T-helper 1 cell (primary cell): ENCODE data around the gene COL8A1.

ENCODE experiments used
- DNase-seq, 5 donors: peaks; one replicate each; pipeline ENCODE4 v3.0.0-alpha.2; 2012 to 2020

Gene COL8A1

DNA sequence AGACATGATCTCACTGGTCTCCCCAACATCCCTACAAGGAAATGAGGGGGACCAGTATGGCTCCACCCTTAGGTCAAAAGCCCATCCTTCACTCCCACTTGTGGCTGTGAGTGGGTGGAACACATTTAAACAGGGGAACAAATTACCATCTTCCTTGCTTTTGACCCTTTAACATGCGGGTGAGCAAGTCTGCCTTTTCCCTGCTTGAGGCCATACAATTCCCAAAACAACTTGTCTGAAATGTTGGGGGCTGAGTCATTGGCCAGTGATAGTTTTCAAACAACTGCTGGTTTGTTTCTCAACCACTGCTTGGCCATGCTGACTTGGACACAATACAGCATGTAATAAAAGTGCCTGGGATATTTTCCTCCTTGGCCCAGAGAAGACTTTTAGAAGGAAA lies 39.6 kb downstream of the COL8A1 start:
- DNase-seq = no peak

DNA sequence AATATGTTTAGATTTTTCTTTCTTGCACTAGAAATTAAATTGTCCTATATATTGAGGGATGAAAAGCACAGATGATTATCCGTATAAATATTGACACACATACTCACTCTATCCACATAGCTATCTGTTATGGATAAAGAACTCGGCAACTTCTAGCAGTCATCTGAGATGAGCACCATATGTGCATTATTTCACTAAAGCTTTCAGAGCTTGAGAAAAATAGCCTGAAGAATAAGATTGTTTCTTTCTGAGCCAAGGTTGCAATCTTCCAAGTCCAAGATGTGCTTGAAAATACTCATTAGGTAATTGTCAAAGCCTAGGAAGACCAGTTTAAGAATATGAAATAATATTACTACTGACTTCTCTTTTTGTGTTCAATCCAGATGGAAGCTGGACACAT lies 40.5 kb downstream of the COL8A1 start:
- no peak for DNase-seq

DNA sequence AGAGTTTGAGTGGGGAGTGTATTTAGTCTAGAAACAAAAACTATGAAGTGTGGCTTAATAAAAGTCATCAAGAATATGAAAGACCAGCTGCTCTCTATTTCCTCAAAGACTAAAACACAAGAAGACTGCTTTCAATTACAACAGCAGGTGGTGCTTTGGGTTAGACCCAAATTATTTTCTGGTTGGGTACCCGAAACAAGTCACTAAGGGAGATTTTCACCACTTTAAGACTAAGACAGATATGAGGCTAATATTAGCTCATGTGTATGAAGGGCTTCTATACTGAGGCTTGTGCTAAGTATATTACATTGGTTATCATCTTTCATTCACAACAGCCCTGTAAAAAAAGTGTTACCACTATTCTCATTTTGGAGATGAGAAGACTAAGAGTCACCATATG lies 43.1 kb downstream of the COL8A1 start:
- DNase-seq = no peak

DNA sequence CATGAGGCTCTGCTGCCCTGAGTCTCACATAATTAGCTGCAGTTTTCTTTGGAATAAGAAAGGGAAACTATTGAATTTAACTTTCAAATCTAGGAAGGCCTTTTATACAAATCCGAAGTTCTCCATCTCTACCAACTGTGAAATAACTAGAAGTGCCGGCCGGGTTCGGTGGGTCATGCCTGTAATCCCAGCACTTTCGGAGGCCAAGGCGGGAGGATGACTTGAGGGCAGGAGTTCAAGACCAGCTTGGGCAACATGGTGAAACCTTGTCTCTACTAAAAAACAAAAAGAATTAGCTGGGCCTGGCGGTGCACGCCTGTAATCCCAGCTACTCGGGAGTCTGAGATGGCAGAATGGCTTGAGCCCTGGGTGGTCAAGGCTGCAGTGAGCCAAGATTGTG lies 43.6 kb downstream of the COL8A1 start:
- no peak for DNase-seq

GRCh38 chr3:99683465-99683864 lies 45.1 kb downstream of the COL8A1 start:
- no peak for DNase-seq

GRCh38 chr3:99683876-99684275 lies 45.5 kb downstream of the COL8A1 start:
- DNase-seq = no peak

DNA sequence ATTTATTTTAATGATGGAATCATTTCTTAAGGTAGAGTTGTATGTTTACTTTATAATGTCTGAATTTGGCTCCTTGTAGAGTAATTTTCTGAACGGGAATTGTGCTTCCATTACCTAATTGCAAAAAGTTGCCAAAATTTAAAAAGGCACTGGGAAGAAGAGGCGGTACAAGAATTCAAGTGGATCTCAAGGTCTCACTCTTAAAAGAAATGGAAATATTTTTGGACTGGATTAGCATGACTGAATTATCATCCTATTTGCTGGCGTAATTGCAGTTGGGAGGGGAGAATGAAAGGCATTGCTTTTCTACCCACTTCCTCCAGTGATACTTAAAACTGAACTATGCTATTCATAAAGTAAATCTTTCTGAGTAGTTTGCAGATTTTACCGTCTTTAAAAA lies 46.2 kb downstream of the COL8A1 start:
- DNase-seq = no peak

DNA sequence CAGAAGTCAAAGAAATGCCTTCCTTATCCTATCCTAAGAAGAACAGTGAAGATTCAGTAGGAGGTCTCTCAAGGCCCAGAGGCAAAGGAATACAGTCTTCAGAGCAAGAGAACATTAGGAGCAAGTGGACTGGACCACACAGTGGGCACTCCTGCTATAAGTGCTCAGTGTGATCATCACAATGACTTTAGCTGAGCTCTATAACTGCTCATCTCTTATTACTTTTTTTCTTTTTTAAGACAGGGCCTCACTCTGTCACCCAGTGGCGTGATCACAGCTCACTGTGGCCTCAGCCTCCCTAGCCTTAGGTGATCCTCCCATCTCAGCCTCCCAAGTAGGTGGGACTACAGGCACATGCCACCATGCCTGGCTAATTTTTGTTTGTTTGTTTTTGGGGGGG lies 48.1 kb downstream of the COL8A1 start:
- DNase-seq = no peak

- peak in 2 of 5 donors; percentile 11 to 16 for DNase-seq
These were observed 48.7 kb downstream of the COL8A1 start for GRCh38 chr3:99686955-99687612.

- no peak for DNase-seq
These were observed 52.5 kb downstream of the COL8A1 start for GRCh38 chr3:99690761-99691369.

DNA sequence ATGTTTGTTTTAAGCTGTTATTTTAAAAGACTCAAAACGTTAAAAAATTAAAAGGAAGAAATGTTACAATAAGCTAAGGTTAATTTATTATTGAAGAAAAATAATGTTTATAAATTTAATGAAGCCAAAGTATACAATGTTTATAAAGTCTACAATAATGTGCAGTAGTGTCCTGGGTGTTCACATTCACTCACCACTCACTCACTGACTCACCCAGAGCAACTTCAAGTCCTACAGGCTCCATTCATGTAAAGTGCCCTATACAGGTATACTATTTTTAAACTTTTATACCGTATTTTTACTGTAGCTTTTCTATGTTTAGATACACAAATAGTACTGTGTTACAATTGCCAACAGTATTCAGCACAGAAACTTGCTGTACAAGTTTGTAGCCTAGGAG lies 55.2 kb downstream of the COL8A1 start:
- no peak for DNase-seq

DNA sequence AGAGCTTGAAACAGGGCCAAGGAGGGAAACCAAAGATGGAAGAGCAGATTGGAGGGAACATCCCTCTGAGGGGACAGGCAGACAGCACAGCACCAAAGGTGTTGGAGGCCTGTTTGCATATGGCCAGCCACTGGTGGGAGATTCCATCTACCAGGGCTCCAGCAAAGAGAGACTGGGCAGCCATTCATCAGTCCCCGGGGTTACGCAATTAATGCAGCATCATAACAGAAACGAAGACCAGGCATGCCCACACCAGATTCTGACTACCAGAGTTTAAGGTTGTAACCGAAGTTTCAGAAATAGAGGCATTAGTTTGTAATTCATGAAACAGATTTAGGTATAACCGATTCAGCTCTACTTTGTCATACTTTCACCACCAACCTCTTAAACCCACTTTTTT lies 58.1 kb downstream of the COL8A1 start:
- no peak for DNase-seq

GRCh38 chr3:99697250-99697649 lies 58.9 kb downstream of the COL8A1 start:
- no peak for DNase-seq

- DNase-seq = no peak
These were observed 60.5 kb downstream of the COL8A1 start for GRCh38 chr3:99698932-99699331.

DNA sequence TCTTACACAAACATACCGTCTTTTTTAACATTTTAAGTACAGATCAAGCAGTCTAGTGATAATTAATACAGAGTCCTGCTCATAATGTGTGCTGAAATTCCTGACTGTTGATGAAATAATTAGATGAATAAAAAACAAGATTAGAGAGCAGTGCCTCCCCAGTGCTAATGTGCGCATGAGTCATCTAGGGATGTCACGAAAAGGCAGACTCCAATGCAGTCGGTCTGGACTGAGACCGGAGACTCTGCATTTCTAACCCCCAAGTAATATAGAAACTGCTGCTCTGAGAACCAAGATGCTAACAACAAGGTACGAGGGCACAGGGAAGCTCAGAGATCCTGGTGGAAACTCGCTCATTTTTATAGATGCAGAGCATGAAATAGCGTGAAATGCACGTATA lies 61.4 kb downstream of the COL8A1 start:
- DNase-seq = no peak

GRCh38 chr3:99700631-99701268 lies 62.4 kb downstream of the COL8A1 start:
- DNase-seq = no peak

- DNase-seq = no peak
These were observed 64.9 kb downstream of the COL8A1 start for GRCh38 chr3:99702953-99703943.

GRCh38 chr3:99704417-99704816 lies 66.0 kb downstream of the COL8A1 start:
- DNase-seq = no peak

GRCh38 chr3:99706410-99706809 lies 68.0 kb downstream of the COL8A1 start:
- DNase-seq = no peak

- no peak for DNase-seq
These were observed 69.9 kb downstream of the COL8A1 start for GRCh38 chr3:99708207-99708745.

GRCh38 chr3:99709686-99710085 lies 71.3 kb downstream of the COL8A1 start:
- DNase-seq = no peak

- DNase-seq = no peak
These were observed 71.7 kb downstream of the COL8A1 start for GRCh38 chr3:99710094-99710493.

GRCh38 chr3:99711351-99711750 lies 73.0 kb downstream of the COL8A1 start:
- no peak for DNase-seq
